Ascending aorta (tissue), 2 donors: Measurements from ENCODE around the gene TNFAIP2. TPM values are rescaled to one million over a fixed set of nuclear protein-coding genes. Genes with fewer than 3 reads are reported as not detected.

Source experiments
- DNase-seq, 2 donors: peaks; one replicate each; pipeline ENCODE4 v3.0.0-alpha.2; 2019; ENCODE audit warnings: low spot score in 2 of 2
- H3K27ac ChIP-seq, 2 donors: fragments of 200-600 bp; sonication (generic); one replicate each; pipeline ENCODE4 v1.5.1; 2016 to 2017; ENCODE audit warnings: mild to moderate bottlenecking in 1 of 2
- H3K27me3 ChIP-seq: fragments of 200-600 bp; sonication (generic); one replicate; pipeline ENCODE4 v1.5.1; 2017
- H3K36me3 ChIP-seq, 2 donors: fragments of 200-600 bp; sonication (generic); one replicate each; pipeline ENCODE4 v1.5.1; 2016
- H3K4me1 ChIP-seq, 2 donors: fragments of 200-600 bp; sonication (generic); one replicate each; pipeline ENCODE4 v1.5.1; 2016 to 2017; ENCODE audit warnings: mild to moderate bottlenecking in 1 of 2
- H3K4me3 ChIP-seq, 2 donors: fragments of 200-600 bp; sonication (generic); one replicate each; pipeline ENCODE4 v1.5.1; 2016 to 2017; ENCODE audit warnings: mild to moderate bottlenecking in 1 of 2
- H3K9me3 ChIP-seq, 2 donors: fragments of 200-600 bp; sonication (generic); one replicate each; pipeline ENCODE4 v1.5.1; 2016
- intact Hi-C: fragments of 100-400 bp; cut with DNase I; formaldehyde crosslinking; loops from one replicate; pipeline ENCODE4 v1.15.1; 2023
- total RNA-seq: library from RNA; depleted of rRNA; stranded (reverse); fragments of >200 nt; gene quantifications from one replicate; pipeline ENCODE4 v1.1.0, GENCODE V29; 2016
- TF ChIP-seq, protein P1 (sequence below), 3 experiments: fragments of 200-600 bp in 2 of 3; fragments of 450-650 bp in 1 of 3; sonication (generic) in 2 of 3; IDR thresholded peaks; one replicate each; pipeline ENCODE4 v1.5.1; 2016 to 2019; ENCODE audit warnings: antibody characterized with exemption in 3 of 3, mild to moderate bottlenecking in 1 of 3, moderate library complexity in 1 of 3

Gene TNFAIP2
- total RNA-seq, 1 donor from 2014 or later = 133 TPM

DNA sequence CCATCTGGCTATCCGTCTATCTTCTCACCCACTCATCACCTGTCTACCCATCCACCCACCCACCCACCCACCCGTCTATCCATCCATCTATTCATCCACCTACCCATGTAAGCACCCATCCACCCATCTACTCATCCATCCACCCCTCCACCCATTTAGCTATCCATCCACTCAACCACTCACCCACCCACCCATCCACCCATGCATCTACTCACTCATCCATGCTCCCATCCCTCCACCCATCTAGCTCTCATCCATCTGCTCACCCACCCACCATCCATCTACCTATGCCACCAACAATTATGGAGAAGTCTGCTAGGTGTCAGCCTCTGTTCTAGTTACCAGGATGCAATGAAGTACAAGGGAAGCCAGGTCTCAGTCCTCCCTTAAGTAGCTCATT lies 11.1 kb downstream of the TNFAIP2 start:
- H3K36me3 ChIP-seq = peaks cover 8 to 11% of the 10 kb centered on the region in 2 donors

DNA sequence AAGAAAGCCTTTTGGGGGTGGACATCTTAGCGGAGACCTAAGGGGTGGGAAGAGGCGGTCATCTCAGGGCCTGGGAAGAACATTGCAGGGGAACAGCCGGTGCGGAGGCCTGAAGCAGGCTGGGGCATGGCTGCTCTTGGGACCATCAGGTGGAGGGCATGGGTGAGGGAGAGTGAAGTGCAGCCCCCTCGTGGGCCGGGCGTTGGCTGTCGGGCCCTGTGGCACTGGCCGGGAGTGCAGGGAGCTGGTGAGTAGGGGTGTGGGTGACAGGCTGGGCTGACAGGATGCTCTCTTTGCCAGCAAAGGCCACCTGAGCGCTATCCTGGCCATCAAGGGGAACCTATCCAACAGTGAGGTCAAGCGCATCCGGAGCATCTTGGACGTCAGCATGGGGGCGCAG lies 11.7 kb downstream of the TNFAIP2 start:
- no peak overlapping the region for H3K4me3 ChIP-seq
- intact Hi-C loops = no loop called here
- no peaks in the 10 kb centered on the region for H3K4me1 ChIP-seq
- DNase-seq = no peak
- H3K9me3 ChIP-seq = no peaks in the 10 kb centered on the region
- peaks cover 8 to 11% of the 10 kb centered on the region in 2 donors for H3K36me3 ChIP-seq
- no peak overlapping the region for H3K27ac ChIP-seq
- TF ChIP-seq, protein P1, sequence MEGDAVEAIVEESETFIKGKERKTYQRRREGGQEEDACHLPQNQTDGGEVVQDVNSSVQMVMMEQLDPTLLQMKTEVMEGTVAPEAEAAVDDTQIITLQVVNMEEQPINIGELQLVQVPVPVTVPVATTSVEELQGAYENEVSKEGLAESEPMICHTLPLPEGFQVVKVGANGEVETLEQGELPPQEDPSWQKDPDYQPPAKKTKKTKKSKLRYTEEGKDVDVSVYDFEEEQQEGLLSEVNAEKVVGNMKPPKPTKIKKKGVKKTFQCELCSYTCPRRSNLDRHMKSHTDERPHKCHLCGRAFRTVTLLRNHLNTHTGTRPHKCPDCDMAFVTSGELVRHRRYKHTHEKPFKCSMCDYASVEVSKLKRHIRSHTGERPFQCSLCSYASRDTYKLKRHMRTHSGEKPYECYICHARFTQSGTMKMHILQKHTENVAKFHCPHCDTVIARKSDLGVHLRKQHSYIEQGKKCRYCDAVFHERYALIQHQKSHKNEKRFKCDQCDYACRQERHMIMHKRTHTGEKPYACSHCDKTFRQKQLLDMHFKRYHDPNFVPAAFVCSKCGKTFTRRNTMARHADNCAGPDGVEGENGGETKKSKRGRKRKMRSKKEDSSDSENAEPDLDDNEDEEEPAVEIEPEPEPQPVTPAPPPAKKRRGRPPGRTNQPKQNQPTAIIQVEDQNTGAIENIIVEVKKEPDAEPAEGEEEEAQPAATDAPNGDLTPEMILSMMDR (IDR thresholded peaks at IDR 0.05) = no peak
- peaks cover 3% of the 10 kb centered on the region for H3K27me3 ChIP-seq

More for the DNA sequence above, 11.1 kb downstream of the TNFAIP2 start:
- intact Hi-C loops = no loop called here
- H3K4me1 ChIP-seq = no peaks in the 10 kb centered on the region
- H3K27ac ChIP-seq = no peak overlapping the region
- TF ChIP-seq, protein P1 (IDR thresholded peaks at IDR 0.05) = no peak
- peaks cover 3% of the 10 kb centered on the region for H3K27me3 ChIP-seq
- H3K4me3 ChIP-seq = no peak overlapping the region
- no peak for DNase-seq
- no peaks in the 10 kb centered on the region for H3K9me3 ChIP-seq

DNA sequence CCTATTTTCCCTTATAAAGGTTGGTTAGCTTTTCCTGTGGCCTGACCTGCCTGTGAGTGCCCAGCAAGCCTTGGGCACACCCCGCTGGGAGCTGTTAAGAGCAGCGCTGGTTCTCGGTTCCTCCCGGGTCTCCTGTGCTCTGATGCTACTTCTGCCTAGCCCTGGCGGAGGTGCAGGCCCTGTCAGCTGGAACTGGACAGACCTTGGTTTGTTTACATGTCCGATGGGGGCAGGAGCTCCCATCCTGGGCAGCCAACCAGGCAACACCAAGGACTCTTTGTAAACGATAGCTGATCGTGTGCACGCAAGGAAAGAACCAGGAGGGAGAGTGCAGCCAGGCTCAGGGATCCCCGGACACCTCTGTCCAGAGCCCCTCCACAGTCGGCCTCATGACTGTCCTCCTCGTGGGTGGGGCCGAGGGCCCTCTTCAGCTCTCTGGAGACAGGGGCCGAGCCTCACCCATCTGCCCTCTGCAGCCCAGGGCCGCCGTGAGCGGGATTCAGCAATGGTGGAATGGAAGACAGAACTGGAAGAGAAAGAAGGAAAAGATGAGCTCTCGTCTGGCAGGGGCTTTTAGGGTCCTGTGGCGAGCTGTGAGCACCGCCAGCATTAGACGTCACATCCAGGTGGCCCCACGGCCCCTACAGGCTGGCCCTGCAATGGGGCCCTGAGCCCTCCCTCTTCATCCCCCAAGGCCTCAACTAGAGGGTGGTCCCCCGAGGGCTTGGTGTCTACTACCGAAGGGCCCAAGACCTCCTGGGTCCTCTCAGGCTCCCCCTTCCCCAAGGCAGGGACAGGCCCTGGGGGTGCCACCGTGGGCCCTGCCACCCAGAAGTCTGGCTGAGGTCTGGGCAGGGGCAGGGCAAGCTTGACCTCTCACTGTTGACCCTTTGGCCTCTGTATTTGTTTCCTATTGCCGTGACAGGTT lies 12.3 kb downstream of the TNFAIP2 start:
- Histone ChIP-seq H3K4me3 (no peak overlapping the region), H3K36me3 (peaks cover 8 to 11% of the 10 kb centered on the region in 2 donors), H3K4me1 (no peaks in the 10 kb centered on the region)

DNA sequence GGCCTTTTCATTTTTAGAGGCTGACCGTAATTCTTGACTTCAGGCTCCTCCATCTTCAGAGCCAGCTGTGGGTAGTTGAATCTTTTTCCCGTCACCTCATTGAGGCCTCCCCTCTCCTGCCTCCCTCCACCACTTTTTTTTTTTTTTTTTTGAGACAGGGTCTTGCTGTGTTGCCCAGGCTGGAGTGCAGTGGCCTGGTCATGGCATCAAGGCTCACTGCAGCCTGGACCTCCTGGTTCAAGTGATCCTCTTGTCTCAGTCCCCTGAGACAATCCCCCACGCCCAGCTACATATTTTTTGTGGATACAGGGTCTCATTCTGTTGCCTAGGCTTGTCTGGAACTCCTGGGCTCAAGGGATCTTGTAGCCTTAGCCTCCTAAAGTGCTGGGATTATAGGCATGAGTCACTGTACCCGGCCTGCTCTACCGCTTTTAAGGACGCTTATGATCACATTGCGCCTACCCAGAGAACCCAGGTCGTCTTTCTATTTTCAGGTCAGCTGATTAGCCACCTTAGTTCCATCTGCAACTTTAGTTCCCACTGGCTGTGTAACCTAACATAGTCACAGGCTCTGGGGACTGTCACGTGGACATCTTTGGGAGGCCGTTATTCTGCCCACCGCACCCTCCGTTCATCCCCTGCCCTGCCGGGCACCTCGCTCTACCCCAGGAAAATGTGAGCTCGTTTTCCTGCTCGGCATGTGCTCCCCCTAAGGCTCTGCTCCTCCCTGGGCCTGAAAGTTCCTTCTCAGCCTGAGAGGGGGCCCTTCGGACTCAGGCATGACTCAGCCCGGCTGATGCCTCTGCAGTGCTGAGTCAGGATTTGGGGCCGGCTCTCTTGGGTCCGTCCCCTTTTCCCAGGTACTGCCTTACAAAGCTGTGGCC lies 13.4 kb downstream of the TNFAIP2 start:
- Histone ChIP-seq H3K4me3 (no peak overlapping the region), H3K9me3 (no peaks in the 10 kb centered on the region), H3K27me3 (peaks cover 3% of the 10 kb centered on the region), H3K27ac (no peak overlapping the region), H3K4me1 (no peaks in the 10 kb centered on the region), H3K36me3 (peaks cover 8 to 11% of the 10 kb centered on the region in 2 donors)
- intact Hi-C loops = no loop called here
- TF ChIP-seq, protein P1 (IDR thresholded peaks at IDR 0.05) = no peak
- DNase-seq = no peak

More for the DNA sequence above, 12.3 kb downstream of the TNFAIP2 start:
- no peak overlapping the region for H3K27ac ChIP-seq
- intact Hi-C loops = no loop called here
- DNase-seq = no peak
- H3K27me3 ChIP-seq = peaks cover 3% of the 10 kb centered on the region
- no peaks in the 10 kb centered on the region for H3K9me3 ChIP-seq
- TF ChIP-seq, protein P1 (IDR thresholded peaks at IDR 0.05) = no peak

DNA sequence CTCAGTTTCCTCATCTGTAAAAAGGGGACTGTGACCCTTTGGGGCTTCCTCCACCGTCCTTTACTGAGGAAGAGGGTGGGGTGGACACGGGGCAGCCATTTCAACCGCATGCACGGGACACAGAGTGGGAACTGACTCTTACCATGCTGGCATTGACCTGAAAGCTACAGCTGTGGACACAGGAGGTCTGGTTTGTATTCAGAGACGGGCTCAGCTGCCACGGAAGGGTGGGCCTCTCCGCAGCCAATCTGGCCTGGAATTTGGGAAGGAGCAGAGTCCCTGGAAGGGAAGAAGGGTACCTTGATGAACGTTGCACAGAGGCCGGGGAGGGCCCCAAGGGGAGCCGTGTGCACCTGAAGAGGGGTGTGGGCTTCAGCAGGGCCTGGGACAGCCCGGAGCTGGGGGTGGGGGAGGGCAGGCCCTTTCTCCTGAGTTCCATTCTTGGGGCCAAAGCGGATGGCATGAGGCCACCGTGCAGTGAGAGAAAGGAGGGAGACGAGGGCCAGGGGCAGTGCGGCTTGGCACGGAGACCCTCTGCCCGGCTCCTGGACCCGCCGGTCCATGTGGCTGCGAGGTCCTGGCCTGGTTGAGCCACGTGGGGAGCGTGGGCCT lies 14.5 kb downstream of the TNFAIP2 start:
- Histone ChIP-seq H3K4me1 (no peaks in the 10 kb centered on the region), H3K27ac (no peak overlapping the region), H3K27me3 (peaks cover 3% of the 10 kb centered on the region), H3K4me3 (no peak overlapping the region), H3K36me3 (peaks cover 8 to 11% of the 10 kb centered on the region in 2 donors), H3K9me3 (no peaks in the 10 kb centered on the region)
- intact Hi-C loops = no loop called here
- TF ChIP-seq, protein P1 (IDR thresholded peaks at IDR 0.05) = no peak
- no peak for DNase-seq
